ENCODE results near the gene HS2ST1.

DNA sequence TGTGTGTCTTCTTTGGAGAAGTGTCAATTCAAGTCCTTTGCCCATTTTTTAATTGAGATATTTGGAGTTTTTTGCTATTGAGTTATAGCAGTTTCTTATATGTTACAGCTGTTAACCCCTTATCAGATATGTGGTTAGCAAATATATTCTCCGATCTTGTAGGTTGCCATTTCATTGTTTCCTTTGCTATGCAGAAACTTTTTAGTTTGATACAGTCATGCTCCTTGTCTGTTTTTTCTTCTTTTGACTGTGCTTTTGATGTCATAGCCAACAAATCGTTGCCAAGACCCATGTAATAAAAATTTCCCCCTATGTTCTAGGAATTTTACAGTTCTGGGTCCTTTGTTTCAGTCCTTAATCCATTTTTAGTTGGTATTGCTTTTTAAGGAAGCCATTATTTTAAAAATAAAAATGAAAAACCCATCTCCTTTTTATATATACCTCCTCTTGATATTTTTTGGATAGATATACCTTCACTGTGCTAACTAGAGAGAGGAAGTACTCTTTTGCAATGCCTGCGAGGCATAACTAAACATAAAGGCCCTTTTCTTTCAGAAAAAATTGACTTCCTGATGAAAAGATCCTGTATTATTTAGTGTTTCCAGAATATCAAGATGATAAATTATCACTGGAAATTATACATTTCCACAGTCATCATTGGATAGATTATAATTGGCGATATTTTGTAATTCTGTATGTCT is 127.8 kb downstream of the HS2ST1 start:
- TF ChIP-seq POLR2AphosphoS5 (IDR thresholded peaks at IDR 0.05) (no peak), EP300 (IDR thresholded peaks at IDR 0.05) (no peak), POLR2A (IDR thresholded peaks at IDR 0.05) (no peak)
- TF ChIP-seq, protein P1, sequence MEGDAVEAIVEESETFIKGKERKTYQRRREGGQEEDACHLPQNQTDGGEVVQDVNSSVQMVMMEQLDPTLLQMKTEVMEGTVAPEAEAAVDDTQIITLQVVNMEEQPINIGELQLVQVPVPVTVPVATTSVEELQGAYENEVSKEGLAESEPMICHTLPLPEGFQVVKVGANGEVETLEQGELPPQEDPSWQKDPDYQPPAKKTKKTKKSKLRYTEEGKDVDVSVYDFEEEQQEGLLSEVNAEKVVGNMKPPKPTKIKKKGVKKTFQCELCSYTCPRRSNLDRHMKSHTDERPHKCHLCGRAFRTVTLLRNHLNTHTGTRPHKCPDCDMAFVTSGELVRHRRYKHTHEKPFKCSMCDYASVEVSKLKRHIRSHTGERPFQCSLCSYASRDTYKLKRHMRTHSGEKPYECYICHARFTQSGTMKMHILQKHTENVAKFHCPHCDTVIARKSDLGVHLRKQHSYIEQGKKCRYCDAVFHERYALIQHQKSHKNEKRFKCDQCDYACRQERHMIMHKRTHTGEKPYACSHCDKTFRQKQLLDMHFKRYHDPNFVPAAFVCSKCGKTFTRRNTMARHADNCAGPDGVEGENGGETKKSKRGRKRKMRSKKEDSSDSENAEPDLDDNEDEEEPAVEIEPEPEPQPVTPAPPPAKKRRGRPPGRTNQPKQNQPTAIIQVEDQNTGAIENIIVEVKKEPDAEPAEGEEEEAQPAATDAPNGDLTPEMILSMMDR (IDR thresholded peaks at IDR 0.05) = no peak

Data from upper lobe of left lung (tissue), 4 donors.